HG03135 (cell line): ENCODE measurements around the gene LPCAT1.
"Not testable (repeated sequence)": the region's sequence is repeated elsewhere in the genome, so short reads cannot be mapped to it uniquely, and the experiment has no call there.

Experiments
- ATAC-seq: cut with Tn5 transposase; IDR thresholded peaks from one replicate; pipeline ENCODE4 v1.9.1; 2021; ENCODE audit warnings: mild to moderate bottlenecking, moderate library complexity; ENCODE audit not compliant: unreplicated experiment

LPCAT1 gene

DNA sequence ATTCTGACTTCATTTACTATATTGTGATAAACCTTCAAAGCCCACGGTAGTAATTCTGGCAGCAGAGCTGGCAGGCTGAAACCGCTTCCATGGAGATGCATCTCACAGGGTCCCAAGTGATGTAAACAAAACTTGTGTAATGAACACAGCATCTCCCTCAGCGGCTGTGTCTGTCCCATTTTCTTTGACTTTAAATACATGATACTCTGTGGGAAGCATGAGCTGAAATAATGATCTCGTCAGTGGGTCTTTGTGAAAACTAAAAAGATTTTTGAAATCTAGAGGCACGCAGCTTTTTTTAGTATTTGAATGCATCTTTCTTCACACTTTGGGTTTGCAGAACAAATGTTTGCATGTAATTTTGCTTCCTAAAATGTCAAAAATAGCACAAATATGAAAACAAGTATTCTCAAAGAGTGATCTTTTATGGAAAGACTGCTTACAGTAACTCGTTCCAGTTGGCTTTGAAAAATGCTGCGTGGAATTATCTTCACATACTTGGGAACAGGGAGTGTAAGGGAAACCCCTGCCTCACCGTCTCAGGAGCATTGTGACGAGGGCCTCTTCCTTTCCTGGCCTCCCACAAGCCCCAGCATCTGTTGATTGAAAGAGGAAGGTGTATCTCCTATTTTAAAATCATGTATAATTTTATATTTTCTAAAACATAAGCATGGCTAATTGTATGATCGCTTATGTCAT, 18.1 kb upstream of the LPCAT1 start:
- ATAC-seq, result no peak

DNA sequence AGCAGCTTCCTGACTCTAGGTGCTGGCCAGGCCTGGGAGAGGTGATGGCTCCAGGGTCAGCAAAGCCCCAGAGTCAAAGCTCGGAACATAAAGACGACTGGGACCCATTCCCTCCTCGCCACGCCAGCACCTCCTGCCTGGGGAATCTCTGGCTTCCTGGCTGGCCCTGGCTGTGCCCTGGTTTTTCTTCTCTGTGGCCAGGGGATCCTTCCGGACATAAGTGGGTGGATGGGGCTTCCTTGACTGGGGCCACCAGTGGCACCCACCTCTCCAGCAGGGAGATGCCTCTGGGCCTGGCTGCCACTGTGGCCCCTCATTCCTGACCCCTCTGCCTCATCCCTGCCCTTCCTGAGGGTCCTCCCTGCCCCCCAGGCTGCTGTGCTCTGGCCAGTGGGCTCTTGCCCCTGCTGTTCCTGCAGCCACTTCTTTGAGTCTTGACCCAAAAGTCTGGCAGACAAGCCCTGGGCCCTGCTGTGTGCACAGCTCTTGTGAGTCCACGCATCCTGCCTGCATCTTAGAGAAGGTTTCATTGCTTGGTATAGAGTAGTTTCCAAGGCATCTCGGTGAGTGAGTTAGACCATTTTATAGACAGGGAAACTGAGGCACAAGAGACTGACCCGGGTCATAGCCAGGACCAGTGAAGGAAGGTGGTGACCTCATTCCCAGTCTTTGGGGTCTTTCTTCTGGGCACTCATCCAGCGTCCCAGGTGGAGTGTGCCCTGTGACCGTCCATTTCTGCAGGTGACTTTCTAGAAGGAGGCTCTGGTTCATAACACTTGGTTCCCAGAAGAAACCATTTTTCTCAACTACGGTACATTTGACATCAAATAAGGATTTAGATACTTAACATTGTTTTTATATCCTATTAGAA, 17.3 kb upstream of the LPCAT1 start:
- no peak for ATAC-seq

DNA sequence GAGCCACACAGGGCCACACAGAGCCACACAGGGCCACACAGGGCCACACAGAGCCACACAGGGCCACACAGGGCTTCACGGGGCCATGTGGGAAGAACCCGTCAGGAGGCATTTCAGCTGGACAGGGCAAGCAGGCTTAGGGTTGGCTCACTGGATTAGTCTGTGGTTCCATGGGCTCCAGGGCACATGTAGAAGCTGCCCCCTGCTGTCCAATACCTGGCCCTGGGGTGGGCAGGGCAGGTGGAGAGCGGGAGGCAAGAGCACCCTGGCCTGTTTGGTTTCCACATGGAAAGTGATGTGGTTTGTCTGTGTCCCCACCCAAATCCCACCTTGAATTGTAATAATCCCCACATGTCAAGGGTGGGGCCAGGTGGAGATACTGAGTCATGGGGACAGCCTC, 16.4 kb upstream of the LPCAT1 start:
- ATAC-seq, result no peak

DNA sequence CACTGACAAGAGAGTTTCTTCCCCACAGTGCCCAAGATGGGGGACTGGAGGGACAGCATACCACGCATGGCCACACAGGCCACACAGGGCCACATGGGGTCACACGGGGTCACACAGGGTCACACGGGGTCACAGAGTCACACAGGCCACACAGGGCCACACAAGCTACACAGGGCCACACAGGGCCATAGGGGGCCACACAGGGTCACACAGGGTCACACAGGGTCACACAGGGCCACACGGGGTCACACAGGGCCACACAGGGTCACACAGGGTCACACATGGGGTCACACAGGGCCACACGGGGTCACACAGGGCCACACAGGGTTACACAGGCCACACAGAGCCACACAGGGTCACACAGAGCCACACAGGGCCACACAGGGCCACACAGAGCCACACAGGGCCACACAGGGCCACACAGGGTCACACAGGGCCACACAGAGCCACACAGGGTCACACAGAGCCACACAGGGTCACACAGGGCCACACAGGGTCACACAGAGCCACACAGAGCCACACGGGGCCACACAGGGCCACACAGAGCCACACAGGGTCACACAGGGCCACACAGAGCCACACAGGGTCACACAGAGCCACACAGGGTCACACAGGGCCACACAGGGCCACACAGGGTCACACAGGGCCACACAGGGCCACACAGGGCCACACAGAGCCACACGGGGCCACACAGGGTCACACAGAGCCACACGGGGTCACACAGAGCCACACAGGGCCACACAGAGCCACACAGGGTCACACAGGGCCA, 15.8 kb upstream of the LPCAT1 start:
- ATAC-seq, result not testable (repeated sequence)

DNA sequence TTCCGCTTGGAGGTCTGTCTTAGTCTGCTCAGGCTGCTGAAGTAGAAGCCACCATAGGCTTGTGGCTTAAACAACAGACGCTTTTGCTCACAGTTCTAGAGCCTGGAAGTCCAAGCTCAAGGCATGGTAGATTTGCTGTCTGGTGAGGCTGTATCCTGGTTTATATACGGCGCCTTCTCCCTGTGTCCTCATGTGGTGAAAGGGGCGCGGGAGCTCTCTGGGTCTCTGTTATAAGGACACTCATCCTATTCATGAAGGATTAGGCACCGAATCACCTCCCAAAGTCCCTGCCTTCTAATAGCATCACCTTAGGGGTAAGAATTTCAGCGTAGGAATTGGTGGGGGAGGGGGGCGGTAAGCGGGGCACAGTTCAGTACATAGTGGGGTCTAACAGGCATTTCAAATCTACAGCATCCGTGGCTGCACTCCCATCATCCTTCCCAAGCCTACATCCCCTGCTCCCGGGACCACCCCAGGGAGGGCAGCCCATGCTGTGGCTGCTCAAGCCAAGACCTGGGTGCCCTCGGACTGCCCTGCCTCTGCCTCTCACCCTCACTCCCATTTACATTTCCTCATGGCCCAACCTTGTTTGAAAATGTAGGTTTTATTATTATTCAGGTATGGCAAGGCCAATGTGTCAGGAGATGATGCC, 15.1 kb upstream of the LPCAT1 start:
- no peak for ATAC-seq

DNA sequence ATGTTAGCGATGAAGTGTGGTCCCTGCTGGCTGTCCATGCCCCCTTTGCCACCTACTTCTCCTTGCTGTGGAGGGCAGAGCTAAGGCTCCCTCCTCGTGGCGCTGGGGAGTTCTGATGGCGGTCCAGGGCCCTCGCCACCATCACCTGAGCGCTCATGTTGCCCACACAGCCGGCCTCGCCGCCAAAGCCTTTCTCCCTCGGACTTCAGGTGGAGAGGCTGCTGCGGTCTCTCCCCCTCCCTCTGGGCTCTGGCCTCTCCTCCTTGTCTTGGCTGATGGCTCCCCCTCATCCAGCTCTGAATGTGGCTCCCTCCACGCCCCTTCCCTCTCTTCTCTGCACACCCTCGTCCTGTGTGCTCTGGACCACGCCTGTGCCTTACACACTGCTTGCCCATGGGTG, 14.5 kb upstream of the LPCAT1 start:
- ATAC-seq, result no peak

DNA sequence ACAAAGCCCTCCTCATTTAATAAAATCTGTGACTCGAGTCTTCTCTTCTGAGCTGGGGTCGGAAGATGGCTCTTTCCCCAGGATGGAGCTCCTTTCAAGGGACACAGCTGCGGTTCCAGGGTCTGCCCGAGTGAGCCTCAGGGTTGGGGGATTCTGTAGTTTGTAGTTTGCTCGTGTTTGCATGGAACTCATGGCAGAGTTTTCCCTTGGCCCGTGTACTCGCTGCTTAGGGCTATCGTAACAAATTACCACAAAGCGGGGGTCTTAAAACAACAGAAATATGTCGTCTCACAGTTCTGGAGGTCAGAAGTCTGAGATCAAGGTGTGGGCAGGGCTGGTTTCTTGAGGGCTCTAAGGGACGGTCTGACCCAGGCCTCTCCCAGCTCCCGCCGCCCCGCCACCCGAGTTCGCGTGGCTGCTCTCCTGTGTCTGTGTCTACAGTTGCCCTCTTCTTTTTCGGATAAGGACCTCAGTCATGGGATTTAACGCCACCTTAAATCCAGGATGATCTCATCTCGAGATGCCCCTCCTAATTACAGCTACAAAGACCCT, 13.9 kb upstream of the LPCAT1 start:
- ATAC-seq, result no peak

DNA sequence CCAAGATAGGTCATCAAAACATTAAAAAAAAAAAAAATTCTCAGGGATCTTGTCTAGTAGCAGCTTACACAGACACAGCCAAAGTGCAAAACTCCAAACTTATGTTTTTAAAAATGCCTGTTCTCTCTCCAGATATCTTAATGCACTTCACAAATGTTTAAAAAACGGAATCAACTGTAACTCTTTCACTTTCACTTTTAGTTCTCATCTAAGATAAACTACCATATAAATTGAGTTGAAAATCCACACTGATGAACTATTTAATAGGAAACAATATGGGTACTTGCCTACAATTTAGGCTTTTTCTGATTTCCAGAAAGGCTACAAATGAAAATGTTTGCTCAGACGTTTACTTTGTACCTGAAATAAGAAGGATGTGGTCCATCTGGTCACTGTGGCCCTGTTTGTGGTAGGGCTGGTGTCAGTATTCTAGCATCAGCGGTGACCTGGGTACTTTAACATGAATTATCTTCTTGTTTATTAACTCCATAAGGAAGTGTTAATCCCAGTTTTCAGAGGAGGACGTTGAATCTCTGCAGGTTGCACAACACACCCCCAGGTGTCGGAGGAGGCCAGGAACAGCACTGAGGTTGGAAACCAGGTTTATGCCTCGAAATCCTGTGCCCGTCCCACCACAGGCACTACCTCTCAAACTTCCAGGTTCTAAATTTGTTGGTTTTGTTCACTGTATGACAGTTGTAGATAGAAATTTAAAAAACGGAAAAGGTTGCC, 13.3 kb upstream of the LPCAT1 start:
- peak; percentile 3 for ATAC-seq

DNA sequence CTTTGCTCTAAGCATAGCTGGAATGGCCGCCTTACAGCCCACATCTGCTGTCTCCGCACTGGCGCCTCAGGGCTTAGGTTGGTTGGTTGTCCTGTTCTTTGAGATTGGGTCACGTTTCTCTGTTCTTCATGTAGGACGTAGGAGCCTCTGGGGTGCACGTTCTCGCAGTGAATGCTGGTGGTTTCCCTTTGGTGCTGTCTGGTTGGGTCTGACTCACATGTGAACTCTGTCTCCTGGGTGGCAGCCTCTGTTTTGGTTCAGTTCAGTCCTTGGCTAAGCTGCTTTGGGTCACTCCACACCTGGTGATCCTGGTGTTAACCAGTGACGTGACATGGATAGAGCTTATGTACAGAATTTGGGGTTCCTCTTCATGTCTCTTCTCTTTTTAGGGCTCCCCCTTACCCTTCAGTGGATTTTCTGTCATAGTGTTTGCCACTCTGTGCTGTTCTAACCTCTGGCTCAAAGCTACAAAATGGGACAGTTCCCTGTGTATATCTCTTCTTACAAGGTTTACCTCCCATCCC, 12.6 kb upstream of the LPCAT1 start:
- peak; percentile 93 for ATAC-seq

DNA sequence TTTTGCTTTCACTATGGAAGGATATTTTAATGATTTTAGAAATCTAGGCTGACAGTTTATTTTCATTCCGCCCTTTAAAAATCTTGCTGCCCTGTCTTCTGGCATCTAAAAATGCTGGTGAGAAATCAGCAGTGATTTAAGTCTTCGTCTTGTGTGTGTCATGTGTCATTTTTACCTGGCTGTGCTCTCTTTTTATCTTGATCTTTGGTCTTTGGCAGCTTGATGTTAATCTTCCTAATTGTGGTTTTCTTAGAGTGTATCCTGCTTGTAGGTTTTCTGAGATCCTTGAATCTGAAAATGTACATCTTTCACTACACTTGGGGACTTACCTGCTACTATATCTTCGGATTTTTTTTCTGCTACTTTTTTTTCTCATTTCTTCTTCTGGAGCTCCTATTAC, 11.9 kb upstream of the LPCAT1 start:
- ATAC-seq, result no peak

DNA sequence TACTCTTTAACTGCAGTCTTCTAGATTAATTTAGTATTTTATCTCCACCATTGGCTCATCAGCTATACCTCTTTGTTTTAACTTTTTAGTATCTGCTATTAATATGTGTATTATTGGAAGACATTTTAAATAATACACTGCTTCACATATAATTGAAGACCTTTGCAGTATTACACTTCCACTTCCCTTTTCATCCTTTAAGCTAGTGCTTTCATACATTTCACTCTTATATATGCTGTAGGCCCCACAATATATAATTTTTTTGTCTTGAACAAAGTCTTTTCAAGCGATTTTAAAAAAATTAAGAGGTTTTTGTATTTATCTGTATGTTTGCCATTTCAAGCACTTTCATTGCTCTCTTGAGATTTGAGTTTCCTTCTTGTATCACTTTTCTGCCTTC, 8.6 kb upstream of the LPCAT1 start:
- no peak for ATAC-seq

DNA sequence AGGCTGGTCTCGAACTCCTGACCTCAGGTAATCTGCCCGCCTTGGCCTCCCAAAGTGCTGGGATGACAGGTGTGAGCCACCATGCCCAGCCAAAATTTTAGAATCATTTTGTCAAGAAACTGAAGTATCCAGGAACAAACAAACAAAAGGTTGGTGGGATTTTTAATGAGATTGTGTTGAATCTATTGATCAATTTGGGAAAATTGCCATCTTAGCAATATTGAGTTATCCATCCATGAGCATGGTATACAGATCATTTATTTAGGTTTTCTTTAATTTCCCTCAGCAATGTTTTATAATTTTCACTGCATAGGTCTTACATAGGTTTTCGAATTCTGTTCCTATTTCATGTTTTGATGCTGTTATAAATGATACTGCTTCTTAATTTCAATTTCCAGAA, 5.7 kb upstream of the LPCAT1 start:
- no peak for ATAC-seq

DNA sequence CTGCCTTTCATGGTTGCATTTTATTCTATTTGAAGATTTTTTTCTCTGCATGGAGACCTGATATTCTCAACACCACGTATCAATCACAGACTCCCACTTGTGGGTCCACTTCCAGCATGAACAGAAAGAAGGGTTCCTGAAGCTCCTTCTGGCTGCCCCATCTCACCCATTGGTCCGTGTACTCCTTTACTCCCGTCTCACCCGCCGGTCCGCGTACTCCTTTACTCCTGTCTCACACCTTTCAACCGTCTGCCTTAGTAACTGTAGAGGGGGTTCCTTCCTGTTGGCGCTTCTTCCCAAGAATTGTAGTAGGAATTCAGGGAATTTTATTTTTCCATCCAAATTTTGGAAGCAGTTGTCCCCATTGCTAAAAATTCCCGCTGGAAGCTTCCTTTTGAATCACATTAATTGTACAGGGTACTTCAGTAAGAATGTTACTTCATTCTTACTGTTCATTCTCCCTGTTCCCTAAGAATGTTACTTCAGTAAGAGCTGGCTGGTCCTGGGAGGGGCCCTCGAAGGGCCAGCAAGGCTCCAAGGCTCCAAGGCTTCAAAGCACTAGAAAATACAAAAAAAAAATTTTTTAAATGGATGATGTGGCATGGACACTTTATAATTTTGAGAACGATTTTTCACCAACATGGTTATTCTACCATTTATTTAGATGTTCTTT, 3.9 kb upstream of the LPCAT1 start:
- no peak for ATAC-seq

DNA sequence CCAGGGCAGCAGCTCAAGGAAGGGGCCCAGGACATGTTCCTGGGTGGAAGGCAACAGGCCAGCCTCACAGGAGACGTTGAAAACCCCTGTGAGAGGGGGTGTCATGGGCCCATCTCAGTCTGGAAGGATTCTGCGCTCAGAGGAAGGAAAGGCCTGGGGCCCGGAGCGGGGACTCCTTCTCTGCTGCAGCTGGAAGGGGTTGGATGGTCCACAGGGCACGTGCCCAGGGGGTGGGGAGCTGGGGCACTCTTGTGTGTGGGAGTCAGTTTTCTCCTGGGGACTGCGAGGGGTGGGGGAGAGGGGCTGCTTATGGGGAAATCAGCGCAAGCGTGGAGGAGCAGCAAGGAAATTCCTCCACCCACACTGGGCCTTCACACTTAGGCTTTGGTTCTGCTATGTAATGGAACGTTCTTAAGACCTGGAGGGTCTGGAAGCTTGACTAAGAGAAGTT, 2.9 kb upstream of the LPCAT1 start:
- ATAC-seq, result no peak

DNA sequence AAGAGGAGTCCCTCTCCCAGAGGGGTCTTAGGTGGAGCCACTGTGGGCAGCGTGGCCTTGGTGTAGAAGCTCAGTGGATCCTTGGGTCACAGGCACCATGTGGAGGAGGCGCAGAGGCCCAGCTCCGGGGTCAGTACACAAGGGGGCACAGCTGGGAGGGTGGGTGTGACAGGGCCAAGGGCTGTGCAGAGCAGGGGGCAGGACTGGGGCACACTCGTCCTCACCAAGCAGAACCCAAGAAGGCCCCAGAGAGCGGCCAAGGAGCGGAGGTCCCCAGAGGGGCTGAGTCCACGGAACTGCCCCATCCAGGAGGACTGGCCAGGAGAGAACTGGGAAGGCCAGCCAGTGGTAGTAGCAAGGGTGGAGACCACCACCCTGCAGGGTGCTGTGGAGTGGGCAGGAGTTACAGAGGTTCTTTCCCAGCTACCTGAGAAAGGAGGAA, 2.5 kb upstream of the LPCAT1 start:
- ATAC-seq, result no peak

DNA sequence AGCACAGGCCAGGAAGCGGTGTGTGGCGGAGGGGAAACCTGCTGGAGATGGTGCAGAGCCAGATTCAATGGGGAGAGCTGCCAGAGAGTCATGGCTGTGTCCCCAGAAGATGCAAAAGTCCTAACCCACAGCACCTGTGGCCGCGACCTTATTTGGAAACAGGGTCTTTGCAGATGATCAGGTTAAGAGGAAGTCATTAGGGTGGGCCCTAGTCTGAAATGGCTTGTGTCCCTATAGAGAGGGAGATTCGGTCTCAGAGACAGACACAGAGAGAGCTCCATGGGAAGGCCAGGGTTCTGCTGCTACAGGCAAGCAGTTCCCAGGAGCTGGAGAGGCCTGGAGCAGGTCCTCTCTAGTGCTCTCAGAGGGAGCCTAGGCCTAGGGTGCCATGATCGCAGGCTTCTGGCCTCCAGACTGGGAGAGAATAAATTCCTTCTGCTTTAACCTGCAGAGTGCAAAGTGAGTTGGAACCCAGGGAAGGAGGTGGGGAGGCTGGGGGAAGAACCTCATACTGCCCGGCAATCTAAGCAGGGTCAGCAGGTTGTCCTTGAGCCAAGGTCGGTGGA, 1.9 kb upstream of the LPCAT1 start:
- ATAC-seq, result no peak

DNA sequence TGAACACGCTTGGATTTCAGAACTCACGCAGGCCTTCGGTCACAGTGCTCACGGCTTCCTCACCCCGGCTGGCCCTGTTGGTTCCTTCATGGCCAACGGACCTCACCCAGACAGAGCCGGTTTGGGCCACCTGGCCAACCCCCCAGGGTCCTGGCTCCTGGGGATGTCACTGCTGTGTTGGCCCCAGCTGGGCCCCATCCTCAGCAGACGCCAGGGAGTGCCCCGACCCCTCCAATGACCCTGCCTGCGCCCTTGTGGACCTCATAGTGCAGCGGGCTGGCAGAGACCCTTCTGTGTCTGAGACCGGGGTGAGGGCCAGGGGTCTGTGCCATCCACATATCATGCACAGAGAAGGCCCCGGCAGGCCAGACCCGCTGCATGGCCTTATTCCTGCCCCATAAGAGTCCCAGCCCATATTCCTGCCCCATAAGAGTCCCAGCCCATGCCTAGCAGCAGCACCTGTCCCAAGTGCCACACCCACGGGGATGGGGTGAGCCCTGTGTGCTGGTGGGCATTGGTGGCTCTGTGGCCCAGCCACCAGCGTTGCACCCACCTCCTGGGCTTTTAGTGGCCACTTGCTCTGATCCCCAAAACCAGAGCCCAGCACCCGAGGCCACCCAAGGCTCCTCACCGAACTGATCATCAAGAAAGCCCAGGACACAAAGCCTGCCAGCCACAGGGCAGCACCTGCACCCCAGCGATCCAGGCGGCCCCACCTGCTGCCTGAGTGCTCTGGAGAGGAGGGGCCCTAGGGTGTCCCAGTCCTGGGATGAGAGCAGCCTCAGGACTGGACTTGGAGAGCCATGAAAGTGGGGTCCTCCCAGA, 1.3 kb upstream of the LPCAT1 start:
- ATAC-seq, result no peak

DNA sequence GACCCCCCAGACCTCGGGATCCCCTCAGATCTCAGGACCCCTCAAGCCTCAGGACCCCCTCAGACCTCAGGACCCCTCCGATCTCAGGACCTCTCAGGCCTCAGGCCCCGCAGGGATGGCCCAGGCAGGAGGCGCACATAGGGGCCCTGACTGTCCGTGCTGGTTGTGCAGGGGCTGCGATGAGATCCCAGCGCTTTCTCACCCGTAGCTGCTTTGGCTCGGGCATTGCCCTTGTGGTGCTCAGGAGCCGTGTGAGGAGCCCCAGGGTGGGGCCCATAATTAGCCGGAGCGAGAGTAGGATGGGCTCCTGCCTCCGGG, 680 bp upstream of the LPCAT1 start:
- no peak for ATAC-seq
